ENCODE data around the gene TRA2B. TPM values are rescaled to one million over a fixed set of nuclear protein-coding genes. Genes with fewer than 3 reads are reported as not detected.

The TRA2B gene
- total RNA-seq, 1 donor from 2014 or later: 132 TPM

- no peaks in the 10 kb centered on the region for H3K27me3 Mint-ChIP-seq (ENCODE audit: unreplicated experiment)
Observed at GRCh38 chr3:185982632-185983031, 44.8 kb upstream of the TRA2B start.

GRCh38 chr3:185981621-185982020 lies 43.8 kb upstream of the TRA2B start:
- Mint-ChIP-seq H3K27ac (ENCODE audit: unreplicated experiment) (no peak overlapping the region), H3K4me3 (ENCODE audit: unreplicated experiment) (no peak overlapping the region), H3K4me1 (ENCODE audit: unreplicated experiment) (peaks cover 44% of the 10 kb centered on the region), H3K27me3 (ENCODE audit: unreplicated experiment) (no peaks in the 10 kb centered on the region), H3K9me3 (ENCODE audit: unreplicated experiment) (no peaks in the 10 kb centered on the region), H3K36me3 (ENCODE audit: low read depth, unreplicated experiment) (no peaks in the 10 kb centered on the region)
- TF ChIP-seq CTCF (IDR thresholded peaks at IDR 0.05; ENCODE audit: unreplicated experiment): no peak
- no peak for DNase-seq (ENCODE audit: low spot score)

More at GRCh38 chr3:185982632-185983031, 44.8 kb upstream of the TRA2B start:
- no peak for TF ChIP-seq CTCF (IDR thresholded peaks at IDR 0.05; ENCODE audit: unreplicated experiment)
- Mint-ChIP-seq H3K4me3 (ENCODE audit: unreplicated experiment) (no peak overlapping the region), H3K9me3 (ENCODE audit: unreplicated experiment) (no peaks in the 10 kb centered on the region), H3K27ac (ENCODE audit: unreplicated experiment) (no peak overlapping the region), H3K4me1 (ENCODE audit: unreplicated experiment) (peaks cover 44% of the 10 kb centered on the region), H3K36me3 (ENCODE audit: low read depth, unreplicated experiment) (no peaks in the 10 kb centered on the region)
- no peak for DNase-seq (ENCODE audit: low spot score)

GRCh38 chr3:185979721-185980121 lies 41.9 kb upstream of the TRA2B start:
- Mint-ChIP-seq H3K9me3 (ENCODE audit: unreplicated experiment) (no peaks in the 10 kb centered on the region), H3K4me3 (ENCODE audit: unreplicated experiment) (no peak overlapping the region), H3K27ac (ENCODE audit: unreplicated experiment) (peak overlapping the region; percentile 81), H3K36me3 (ENCODE audit: low read depth, unreplicated experiment) (no peaks in the 10 kb centered on the region), H3K4me1 (ENCODE audit: unreplicated experiment) (peaks cover 44% of the 10 kb centered on the region), H3K27me3 (ENCODE audit: unreplicated experiment) (no peaks in the 10 kb centered on the region)
- DNase-seq (ENCODE audit: low spot score): peak; percentile 42
- TF ChIP-seq CTCF (IDR thresholded peaks at IDR 0.05; ENCODE audit: unreplicated experiment): no peak

- peak overlapping the region; percentile 1 for H3K27ac Mint-ChIP-seq (ENCODE audit: unreplicated experiment)
- no peak for TF ChIP-seq CTCF (IDR thresholded peaks at IDR 0.05; ENCODE audit: unreplicated experiment)
- no peak overlapping the region for H3K4me3 Mint-ChIP-seq (ENCODE audit: unreplicated experiment)
- H3K4me1 Mint-ChIP-seq (ENCODE audit: unreplicated experiment): peaks cover 38% of the 10 kb centered on the region
- no peaks in the 10 kb centered on the region for H3K36me3 Mint-ChIP-seq (ENCODE audit: low read depth, unreplicated experiment)
- no peaks in the 10 kb centered on the region for H3K9me3 Mint-ChIP-seq (ENCODE audit: unreplicated experiment)
- DNase-seq (ENCODE audit: low spot score): no peak
- H3K27me3 Mint-ChIP-seq (ENCODE audit: unreplicated experiment): no peaks in the 10 kb centered on the region
Observed at GRCh38 chr3:185978516-185978915, 40.7 kb upstream of the TRA2B start.

GRCh38 chr3:185977679-185978040 lies 39.8 kb upstream of the TRA2B start:
- no peak overlapping the region for H3K4me3 Mint-ChIP-seq (ENCODE audit: unreplicated experiment)
- H3K9me3 Mint-ChIP-seq (ENCODE audit: unreplicated experiment): no peaks in the 10 kb centered on the region
- peaks cover 34% of the 10 kb centered on the region for H3K4me1 Mint-ChIP-seq (ENCODE audit: unreplicated experiment)
- no peaks in the 10 kb centered on the region for H3K36me3 Mint-ChIP-seq (ENCODE audit: low read depth, unreplicated experiment)
- peaks cover 2% of the 10 kb centered on the region for H3K27me3 Mint-ChIP-seq (ENCODE audit: unreplicated experiment)
- no peak for DNase-seq (ENCODE audit: low spot score)
- TF ChIP-seq CTCF (IDR thresholded peaks at IDR 0.05; ENCODE audit: unreplicated experiment): peak; percentile 35
- no peak overlapping the region for H3K27ac Mint-ChIP-seq (ENCODE audit: unreplicated experiment)

All from endothelial cell (in vitro differentiated cells).